Stomach (tissue), 4 donors: ENCODE results near the gene ZFX.

Experiments
- CTCF ChIP-seq, 7 experiments: fragments of 450-650 bp in 4 of 7; fragments of 200-600 bp in 3 of 7; sonication (generic) in 3 of 7; IDR thresholded peaks; one replicate each; pipeline ENCODE4 v1.5.1; 2016 to 2019; ENCODE audit warnings: antibody characterized with exemption in 7 of 7, control low read depth in 2 of 7, mild to moderate bottlenecking in 1 of 7
- POLR2A ChIP-seq, 4 donors: fragments of 450-650 bp; IDR thresholded peaks; one replicate each; pipeline ENCODE4 v1.6.1; 2016; ENCODE audit warnings: antibody characterized with exemption in 4 of 4, control low read depth in 2 of 4, mild to moderate bottlenecking in 1 of 4, moderate library complexity in 1 of 4
- POLR2AphosphoS5 ChIP-seq, 3 donors: sonication (generic); formaldehyde crosslinking; IDR thresholded peaks; one replicate each; pipeline ENCODE4 v1.6.1; 2016; ENCODE audit warnings: antibody characterized with exemption in 3 of 3

GRCh38 chrX:24149351-24150050 is at the start of gene ZFX:
- TF ChIP-seq CTCF (IDR thresholded peaks at IDR 0.05) (no peak), POLR2A (IDR thresholded peaks at IDR 0.05) (no peak), POLR2AphosphoS5 (IDR thresholded peaks at IDR 0.05) (no peak)
